ENCODE results near the gene EEFSEC. TPM values are rescaled to one million over a fixed set of nuclear protein-coding genes. Genes with fewer than 3 reads are reported as not detected.

EEFSEC gene
- total RNA-seq, 1 donor from 2014 or later: 10.1 TPM

GRCh38 chr3:128334086-128334645 is 180.9 kb downstream of the EEFSEC start:
- TF ChIP-seq CTCF (conservative IDR thresholded peaks at IDR 0.05; ENCODE audit: low read depth, low read length): no peak
- no peak overlapping the region for H3K4me3 ChIP-seq (ENCODE audit: low read depth, low read length)
- DNase-seq (ENCODE audit: low read depth): no peak

GRCh38 chr3:128334766-128335165 is 181.5 kb downstream of the EEFSEC start:
- no peak for TF ChIP-seq CTCF (conservative IDR thresholded peaks at IDR 0.05; ENCODE audit: low read depth, low read length)
- no peak overlapping the region for H3K4me3 ChIP-seq (ENCODE audit: low read depth, low read length)
- no peak for DNase-seq (ENCODE audit: low read depth)

GRCh38 chr3:128335621-128336296 is 182.5 kb downstream of the EEFSEC start:
- no peak overlapping the region for H3K4me3 ChIP-seq (ENCODE audit: low read depth, low read length)
- no peak for TF ChIP-seq CTCF (conservative IDR thresholded peaks at IDR 0.05; ENCODE audit: low read depth, low read length)
- no peak for DNase-seq (ENCODE audit: low read depth)

- H3K4me3 ChIP-seq (ENCODE audit: low read depth, low read length): no peak overlapping the region
- TF ChIP-seq CTCF (conservative IDR thresholded peaks at IDR 0.05; ENCODE audit: low read depth, low read length): no peak
- no peak for DNase-seq (ENCODE audit: low read depth)
Measured at GRCh38 chr3:128336337-128337156, 183.3 kb downstream of the EEFSEC start.

- DNase-seq (ENCODE audit: low read depth): no peak
- no peak for TF ChIP-seq CTCF (conservative IDR thresholded peaks at IDR 0.05; ENCODE audit: low read depth, low read length)
- no peak overlapping the region for H3K4me3 ChIP-seq (ENCODE audit: low read depth, low read length)
Measured at GRCh38 chr3:128337305-128337704, 184.0 kb downstream of the EEFSEC start.

- no peak overlapping the region for H3K4me3 ChIP-seq (ENCODE audit: low read depth, low read length)
- no peak for TF ChIP-seq CTCF (conservative IDR thresholded peaks at IDR 0.05; ENCODE audit: low read depth, low read length)
- no peak for DNase-seq (ENCODE audit: low read depth)
Measured at GRCh38 chr3:128338536-128339330, 185.5 kb downstream of the EEFSEC start.

Data from epithelial cell of proximal tubule (primary cell).